B cell (primary cell): ENCODE results near the gene PTPRG. TPM values are rescaled to one million over a fixed set of nuclear protein-coding genes. Genes with fewer than 3 reads are reported as not detected.

Source experiments
- ATAC-seq: fragments of 200-7000 bp; cut with Tn5 transposase; one replicate; pipeline ENCODE4 v1.10.0; 2021; ENCODE audit warnings: low read depth, mild to moderate bottlenecking, moderate number of reproducible peaks, moderate library complexity
- CTCF ChIA-PET: fragments of 350-600 bp; sonication (Branson Sonifier 250); formaldehyde crosslinking; loops from one replicate; lab custom pipeline; 2021; ENCODE audit warnings: antibody characterized with exemption, inconsistent platforms; lab: Charles Lee
- POLR2A ChIA-PET: fragments of 350-600 bp; sonication (Branson Sonifier 250); formaldehyde crosslinking; loops from one replicate; lab custom pipeline; 2021; ENCODE audit warnings: antibody characterized with exemption; lab: Charles Lee
- DNase-seq: peaks from one replicate; pipeline ENCODE4 v3.0.0; 2013
- H2AFZ ChIP-seq: 2 replicates; pipeline ENCODE4 v1.6.1; 2012; ENCODE audit warnings: mild to moderate bottlenecking, low read depth, low read length; ENCODE audit not compliant: insufficient read depth, poor library complexity, severe bottlenecking
- H3K27ac ChIP-seq, 2 donors: 1 replicate in 1 of 2; 2 replicates in 1 of 2; pipeline ENCODE4 v1.5.1; 2012 to 2013; ENCODE audit warnings: low read length in 2 of 2, mild to moderate bottlenecking in 2 of 2, moderate library complexity in 1 of 2
- H3K27me3 ChIP-seq, 4 experiments: fragments of 200-600 bp in 1 of 4; sonication (generic) in 1 of 4; replicated peaks in 1 of 4; 1 replicate in 2 of 4; 2 replicates in 2 of 4; pipeline versions ENCODE4 v1.6.1 to v1.7.0; 2013 to 2016; ENCODE audit warnings: low read length in 3 of 4, mild to moderate bottlenecking in 2 of 4, mixed read lengths in 1 of 4, moderate library complexity in 1 of 4; ENCODE audit not compliant: insufficient read depth in 4 of 4, control insufficient read depth in 3 of 4; ENCODE audit errors: control extremely low read depth in 1 of 4
- H3K36me3 ChIP-seq, 2 experiments: replicated peaks in 1 of 2; 1 replicate in 1 of 2; 2 replicates in 1 of 2; pipeline versions ENCODE4 v1.6.1 to v1.7.1; 2013; ENCODE audit warnings: low read length in 1 of 2; ENCODE audit not compliant: insufficient read depth in 2 of 2, control insufficient read depth in 1 of 2; ENCODE audit errors: control extremely low read depth in 1 of 2, extremely low read depth in 1 of 2
- H3K4me1 ChIP-seq, 2 donors: fragments of 200-600 bp in 1 of 2; sonication (generic) in 1 of 2; 1 replicate in 1 of 2; 2 replicates in 1 of 2; pipeline versions ENCODE4 v1.5.1 to v1.6.1; 2013 to 2017; ENCODE audit warnings: low read length in 2 of 2; ENCODE audit not compliant: control insufficient read depth in 2 of 2, insufficient read depth in 2 of 2
- H3K4me2 ChIP-seq: replicated peaks from 2 replicates; pipeline ENCODE3; 2012; ENCODE audit warnings: mild to moderate bottlenecking, low read depth, low read length; ENCODE audit not compliant: poor library complexity, severe bottlenecking
- H3K4me3 ChIP-seq, 5 experiments: fragments of 200-600 bp in 1 of 5; sonication (generic) in 1 of 5; 1 replicate in 3 of 5; 2 replicates in 2 of 5; pipeline versions ENCODE4 v1.5.1 to v1.7.0; 2011 to 2016; ENCODE audit warnings: low read length in 4 of 5, mild to moderate bottlenecking in 4 of 5, low read depth in 2 of 5, control low read depth in 1 of 5, moderate library complexity in 1 of 5; ENCODE audit not compliant: insufficient read depth in 1 of 5; ENCODE audit errors: control extremely low read depth in 1 of 5, extremely low read depth in 1 of 5
- H3K79me2 ChIP-seq: fragments of 200-600 bp; sonication (generic); one replicate; pipeline ENCODE4 v1.6.0; 2016; ENCODE audit warnings: low read length; ENCODE audit not compliant: control insufficient read depth, insufficient read depth
- H3K9ac ChIP-seq: fragments of 200-600 bp; sonication (generic); 2 replicates; pipeline ENCODE4 v1.6.1; 2017; ENCODE audit warnings: mild to moderate bottlenecking, low read length, moderate library complexity
- H3K9me3 ChIP-seq, 3 donors: one replicate each; pipeline versions ENCODE4 v1.6.1 to v1.7.1; 2013; ENCODE audit warnings: low read length in 2 of 3; ENCODE audit not compliant: control insufficient read depth in 2 of 3, insufficient read depth in 1 of 3; ENCODE audit errors: control extremely low read depth in 1 of 3
- H4K20me1 ChIP-seq: 2 replicates; pipeline ENCODE4 v1.6.0; 2012; ENCODE audit warnings: mild to moderate bottlenecking, low read length; ENCODE audit not compliant: insufficient read depth, control insufficient read depth, poor library complexity, severe bottlenecking
- H3K27ac Mint-ChIP-seq: one replicate; pipeline ENCODE4 v1.8.0; 2021; ENCODE audit warnings: mixed read lengths
- H3K27me3 Mint-ChIP-seq: one replicate; pipeline ENCODE4 v1.8.0; 2021; ENCODE audit warnings: mixed read lengths
- H3K4me1 Mint-ChIP-seq: one replicate; pipeline ENCODE4 v1.8.0; 2021; ENCODE audit warnings: mixed read lengths
- H3K4me3 Mint-ChIP-seq: one replicate; pipeline ENCODE4 v1.8.0; 2021; ENCODE audit warnings: mixed read lengths
- H3K9me3 Mint-ChIP-seq: one replicate; pipeline ENCODE4 v1.8.0; 2022; ENCODE audit warnings: mixed read lengths; ENCODE audit not compliant: insufficient read depth
- EZH2 ChIP-seq: IDR thresholded peaks from 2 replicates; pipeline ENCODE4 v1.6.1; 2012; ENCODE audit warnings: borderline replicate concordance, low read depth, mild to moderate bottlenecking, moderate library complexity, low read length; ENCODE audit not compliant: insufficient read depth, poor library complexity, severe bottlenecking
- WGBS: methylation state at CpG from one replicate; pipeline ENCODE4 v1.1.5; 2013; ENCODE audit warnings: missing lambda C conversion rate; ENCODE audit not compliant: insufficient coverage; 5-methylcytosine and 5-hydroxymethylcytosine counted together
- intact Hi-C: fragments of 100-400 bp; cut with micrococcal nuclease; formaldehyde crosslinking; loops from one replicate; pipeline ENCODE4 v1.10.0; 2022
- polyA plus RNA-seq: library from polyadenylated mRNA; depleted of rRNA; stranded (reverse); fragments of >200 nt; gene quantifications from 2 replicates; pipeline ENCODE4 v1.2.3, GENCODE V29; 2012
- total RNA-seq, 2 donors: library from RNA; stranded (reverse); fragments of 120-200 nt in 1 of 2; gene quantifications; 1 replicate in 1 of 2; 2 replicates in 1 of 2; pipeline versions ENCODE4 v1.2.3 to v1.2.4, GENCODE V29; 2013 to 2022
- TF ChIP-seq, protein P1 (sequence below): fragments of 200-600 bp; IDR thresholded peaks from one replicate; pipeline ENCODE4 v1.8.0; 2022; ENCODE audit warnings: antibody characterized with exemption, mild to moderate bottlenecking

The PTPRG gene
- total and polyA plus RNA-seq, 2 donors (not counting 1 experiment from before 2014, with no cell fraction given) = 0.12 to 1.3 TPM

DNA sequence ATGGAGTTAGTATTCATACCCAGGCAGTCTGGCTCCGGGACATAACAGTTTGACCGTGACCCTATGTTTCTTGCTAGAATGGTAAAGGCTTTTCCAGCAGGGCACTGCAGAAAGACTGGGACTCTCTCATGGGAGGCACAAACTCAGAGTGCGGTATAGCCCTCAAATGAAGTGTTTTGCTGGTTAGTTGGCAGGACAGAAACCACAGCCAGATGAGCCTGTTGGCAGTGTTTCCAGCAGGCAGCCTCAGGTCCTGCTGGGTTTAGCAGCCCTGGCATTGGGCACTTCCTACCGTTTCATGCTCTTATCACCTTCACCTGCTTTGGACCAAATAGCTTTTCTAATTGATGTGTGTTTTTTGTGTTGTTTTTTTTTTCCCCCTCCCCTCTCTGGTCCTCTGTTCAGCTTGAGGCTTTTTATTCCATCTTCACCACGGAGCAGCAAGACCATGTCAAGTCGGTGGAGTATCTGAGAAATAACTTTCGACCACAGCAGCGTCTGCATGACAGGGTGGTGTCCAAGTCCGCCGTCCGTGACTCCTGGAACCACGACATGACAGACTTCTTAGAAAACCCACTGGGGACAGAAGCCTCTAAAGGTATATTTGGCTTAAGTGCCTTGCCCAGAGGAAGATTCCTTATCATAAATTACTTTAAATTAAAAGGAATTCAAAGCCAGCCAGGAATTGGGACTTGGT, 606.3 kb downstream of the PTPRG start:
- Histone ChIP-seq H3K36me3 (no peaks in the 10 kb centered on the region), H3K4me3 (no peak overlapping the region), H3K9me3 (peaks cover 0 to 3% (median 0%) of the 10 kb centered on the region in 3 donors), H3K27ac (no peak overlapping the region), H4K20me1 (no peaks in the 10 kb centered on the region), H3K4me2 (no peak overlapping the region), H2AFZ (no peak overlapping the region), H3K4me1 (no peaks in the 10 kb centered on the region), H3K79me2 (no peaks in the 10 kb centered on the region), H3K27me3 (no peaks in the 10 kb centered on the region), H3K9ac (no peak overlapping the region)
- no peak for DNase-seq
- intact Hi-C loops = no loop called here
- no peak for ATAC-seq
- ChIA-PET CTCF (no interaction called here), POLR2A (no interaction called here)
- no peaks in the 10 kb centered on the region for H3K9me3 Mint-ChIP-seq
- WGBS = 89% methylated on average over 9 of the region's 12 CpGs
- H3K27ac Mint-ChIP-seq = no peak overlapping the region
- TF ChIP-seq, protein P1, sequence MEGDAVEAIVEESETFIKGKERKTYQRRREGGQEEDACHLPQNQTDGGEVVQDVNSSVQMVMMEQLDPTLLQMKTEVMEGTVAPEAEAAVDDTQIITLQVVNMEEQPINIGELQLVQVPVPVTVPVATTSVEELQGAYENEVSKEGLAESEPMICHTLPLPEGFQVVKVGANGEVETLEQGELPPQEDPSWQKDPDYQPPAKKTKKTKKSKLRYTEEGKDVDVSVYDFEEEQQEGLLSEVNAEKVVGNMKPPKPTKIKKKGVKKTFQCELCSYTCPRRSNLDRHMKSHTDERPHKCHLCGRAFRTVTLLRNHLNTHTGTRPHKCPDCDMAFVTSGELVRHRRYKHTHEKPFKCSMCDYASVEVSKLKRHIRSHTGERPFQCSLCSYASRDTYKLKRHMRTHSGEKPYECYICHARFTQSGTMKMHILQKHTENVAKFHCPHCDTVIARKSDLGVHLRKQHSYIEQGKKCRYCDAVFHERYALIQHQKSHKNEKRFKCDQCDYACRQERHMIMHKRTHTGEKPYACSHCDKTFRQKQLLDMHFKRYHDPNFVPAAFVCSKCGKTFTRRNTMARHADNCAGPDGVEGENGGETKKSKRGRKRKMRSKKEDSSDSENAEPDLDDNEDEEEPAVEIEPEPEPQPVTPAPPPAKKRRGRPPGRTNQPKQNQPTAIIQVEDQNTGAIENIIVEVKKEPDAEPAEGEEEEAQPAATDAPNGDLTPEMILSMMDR = no peak
- no peak for TF ChIP-seq EZH2
- H3K4me3 Mint-ChIP-seq = no peak overlapping the region
- H3K4me1 Mint-ChIP-seq = no peaks in the 10 kb centered on the region
- H3K27me3 Mint-ChIP-seq = no peaks in the 10 kb centered on the region

DNA sequence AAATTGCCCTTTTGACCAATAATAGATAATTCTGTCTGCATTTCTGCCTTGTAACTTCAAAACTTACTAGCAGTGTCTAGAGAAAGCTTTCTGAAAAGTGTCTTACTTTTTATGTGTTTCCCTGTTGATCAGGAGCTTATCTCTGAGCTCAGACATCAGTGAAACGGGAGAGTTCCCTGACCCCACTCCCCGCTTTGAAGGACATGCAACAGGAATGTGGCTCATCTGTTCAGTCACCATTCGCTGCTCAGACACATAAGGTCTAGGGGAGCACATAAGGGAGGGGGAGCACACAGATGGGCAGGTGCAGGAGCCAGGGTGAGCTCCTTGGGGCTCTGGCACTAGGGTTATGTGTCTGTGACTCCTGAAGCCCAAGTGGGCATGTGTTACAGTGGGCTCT, 607.0 kb downstream of the PTPRG start:
- ChIA-PET POLR2A (no interaction called here), CTCF (no interaction called here)
- intact Hi-C loops = no loop called here
- no peak for TF ChIP-seq EZH2
- TF ChIP-seq, protein P1 = no peak
- H3K9me3 ChIP-seq = peaks cover 0 to 3% (median 0%) of the 10 kb centered on the region in 3 donors
- Mint-ChIP-seq H3K9me3 (no peaks in the 10 kb centered on the region), H3K4me3 (no peak overlapping the region), H3K4me1 (no peaks in the 10 kb centered on the region), H3K27me3 (no peaks in the 10 kb centered on the region), H3K27ac (no peak overlapping the region)
- H3K27me3 ChIP-seq = no peaks in the 10 kb centered on the region
- H3K4me1 ChIP-seq = no peaks in the 10 kb centered on the region
- no peaks in the 10 kb centered on the region for H3K79me2 ChIP-seq
- WGBS = 83% methylated on average over 3 of the region's 3 CpGs
- no peak overlapping the region for H3K9ac ChIP-seq
- ATAC-seq = no peak
- no peak for DNase-seq
- no peaks in the 10 kb centered on the region for H3K36me3 ChIP-seq
- no peak overlapping the region for H3K4me3 ChIP-seq
- no peak overlapping the region for H3K27ac ChIP-seq
- H3K4me2 ChIP-seq = no peak overlapping the region
- H2AFZ ChIP-seq = no peak overlapping the region
- H4K20me1 ChIP-seq = no peaks in the 10 kb centered on the region
